Sigmoid colon (tissue), 4 donors: ENCODE measurements around the gene SPDYE4.

ENCODE experiments used
- CTCF ChIP-seq, 4 experiments: fragments of 450-650 bp in 3 of 4; fragments of 200-600 bp in 1 of 4; IDR thresholded peaks; one replicate each; pipeline ENCODE4 v1.5.1; 2016 to 2019; ENCODE audit warnings: antibody characterized with exemption in 4 of 4, mild to moderate bottlenecking in 3 of 4, moderate library complexity in 2 of 4
- EP300 ChIP-seq, 4 donors: sonication (generic); formaldehyde crosslinking; IDR thresholded peaks; one replicate each; pipeline ENCODE4 v1.6.1; 2017; ENCODE audit warnings: antibody characterized with exemption in 4 of 4
- POLR2A ChIP-seq, 2 donors: fragments of 450-650 bp; IDR thresholded peaks; one replicate each; pipeline ENCODE4 v1.6.1; 2016; ENCODE audit warnings: antibody characterized with exemption in 2 of 2, mild to moderate bottlenecking in 2 of 2, moderate library complexity in 2 of 2
- POLR2AphosphoS5 ChIP-seq, 4 donors: sonication (generic); formaldehyde crosslinking; IDR thresholded peaks; one replicate each; pipeline ENCODE4 v1.6.1; 2017; ENCODE audit warnings: antibody characterized with exemption in 4 of 4

GRCh38 chr17:8753976-8754440 is 4.3 kb downstream of the SPDYE4 start:
- no peak for TF ChIP-seq CTCF (IDR thresholded peaks at IDR 0.05)
- TF ChIP-seq POLR2AphosphoS5 (IDR thresholded peaks at IDR 0.05), result no peak
- TF ChIP-seq POLR2A (IDR thresholded peaks at IDR 0.05), result no peak
- no peak for TF ChIP-seq EP300 (IDR thresholded peaks at IDR 0.05)
